GM10266 (cell line): ENCODE data around the gene S100A7.
"Not testable (repeated sequence)": the region's sequence is repeated elsewhere in the genome, so short reads cannot be mapped to it uniquely, and the experiment has no call there.

Experiments
- DNase-seq: peaks from one replicate; pipeline ENCODE4 v3.0.0; 2012; ENCODE audit errors: extremely low spot score
- CTCF ChIP-seq: IDR thresholded peaks from 2 replicates; pipeline ENCODE4 v1.5.1; 2012; ENCODE audit warnings: mild to moderate bottlenecking, low read depth; ENCODE audit not compliant: control insufficient read depth, insufficient read depth; ENCODE audit errors: missing control alignments

The S100A7 gene

DNA sequence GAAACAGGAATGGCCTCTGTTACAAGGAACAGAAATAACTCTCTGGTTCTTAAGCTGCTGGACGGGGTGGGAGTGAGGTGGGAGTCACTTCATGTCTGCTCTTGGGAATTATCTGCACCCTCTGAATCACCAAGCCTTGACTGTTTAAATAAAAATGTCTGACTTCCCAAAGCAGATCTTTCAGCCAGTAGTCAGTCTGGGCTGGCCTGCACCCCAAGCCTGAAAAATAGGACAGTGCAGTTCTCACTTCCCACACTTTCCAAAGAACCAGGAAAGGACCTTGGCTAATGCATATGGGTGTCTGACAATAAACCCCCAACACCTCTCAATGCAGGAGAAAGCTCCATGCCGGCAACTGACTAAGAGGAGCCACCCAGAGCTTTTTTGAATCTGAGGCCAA is 796 bp downstream of the S100A7 start:
- DNase-seq, result no peak
- TF ChIP-seq CTCF, result no peak

DNA sequence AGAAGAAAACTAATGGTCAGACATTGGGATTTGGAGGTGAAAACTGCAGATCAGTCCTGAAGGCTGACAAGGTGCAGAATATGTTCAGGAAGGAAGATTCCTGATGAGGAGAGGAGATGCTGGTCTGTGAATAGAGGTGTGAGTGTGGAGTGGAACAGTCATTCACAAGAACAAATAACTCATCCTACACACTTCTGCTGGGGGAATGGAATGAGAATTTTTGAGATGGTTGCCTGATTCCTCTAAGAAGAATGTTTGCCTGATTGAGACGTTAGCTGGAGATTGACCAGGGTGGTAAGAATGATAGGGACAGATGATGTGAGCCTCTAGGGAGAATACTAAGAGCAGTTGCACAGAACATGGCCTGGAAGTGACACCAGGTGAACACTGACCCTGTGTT is 4.1 kb downstream of the S100A7 start:
- no peak for DNase-seq
- TF ChIP-seq CTCF, result no peak

- DNase-seq, result not testable (repeated sequence)
Measured at GRCh38 chr1:153448851-153449250, 11.6 kb downstream of the S100A7 start.

DNA sequence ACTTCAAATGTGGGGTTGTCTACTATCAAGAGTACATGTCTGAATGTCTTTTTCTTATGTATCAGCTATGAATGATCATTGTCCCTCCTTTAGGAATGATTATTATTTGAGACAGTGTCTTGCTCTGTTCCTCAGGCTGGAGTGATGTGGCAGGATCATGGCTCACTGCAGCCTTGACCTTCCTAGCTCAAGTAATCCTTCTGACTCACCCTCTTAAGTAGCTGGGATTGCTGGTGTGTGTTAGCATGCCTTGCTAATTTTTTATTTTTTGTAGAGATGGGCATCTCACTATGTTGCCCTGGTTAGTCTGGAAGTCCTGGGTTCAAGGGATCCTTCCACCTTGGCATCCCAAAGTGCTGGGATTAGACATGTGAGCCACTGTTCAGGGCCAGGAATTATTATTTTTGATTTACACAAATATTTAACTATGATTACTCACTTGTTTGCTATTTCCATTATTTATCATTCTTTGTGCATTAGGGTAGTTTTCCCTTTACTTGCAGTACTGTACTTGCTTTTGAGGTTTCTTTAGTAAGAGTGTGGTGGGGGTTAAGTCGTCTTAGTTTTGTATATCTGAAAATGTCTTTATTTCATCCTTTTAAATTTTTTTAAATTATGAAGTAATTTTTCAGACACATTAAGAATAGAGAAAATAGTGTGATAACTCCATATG is 12.8 kb downstream of the S100A7 start:
- no peak for DNase-seq
- TF ChIP-seq CTCF, result no peak

DNA sequence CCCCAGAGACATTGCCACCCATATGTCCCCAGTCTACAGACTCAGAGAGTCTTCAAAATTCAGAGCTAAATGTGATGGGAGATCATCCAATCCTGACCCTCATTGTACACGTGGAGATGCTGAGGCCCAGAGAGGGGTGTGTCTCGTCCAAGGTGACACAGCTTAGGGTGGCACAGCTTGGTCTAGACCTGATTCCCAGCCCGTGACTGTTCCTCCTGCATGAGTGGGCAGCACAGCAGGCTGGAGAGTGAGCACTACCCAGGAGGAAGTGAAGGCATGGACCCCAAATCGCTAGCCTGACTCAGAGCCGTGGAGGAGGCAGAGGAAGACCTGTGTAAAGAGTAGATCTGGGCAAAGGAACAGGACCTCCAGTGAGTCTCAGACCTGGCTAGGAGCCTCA is 16.4 kb downstream of the S100A7 start:
- TF ChIP-seq CTCF, result no peak
- no peak for DNase-seq

DNA sequence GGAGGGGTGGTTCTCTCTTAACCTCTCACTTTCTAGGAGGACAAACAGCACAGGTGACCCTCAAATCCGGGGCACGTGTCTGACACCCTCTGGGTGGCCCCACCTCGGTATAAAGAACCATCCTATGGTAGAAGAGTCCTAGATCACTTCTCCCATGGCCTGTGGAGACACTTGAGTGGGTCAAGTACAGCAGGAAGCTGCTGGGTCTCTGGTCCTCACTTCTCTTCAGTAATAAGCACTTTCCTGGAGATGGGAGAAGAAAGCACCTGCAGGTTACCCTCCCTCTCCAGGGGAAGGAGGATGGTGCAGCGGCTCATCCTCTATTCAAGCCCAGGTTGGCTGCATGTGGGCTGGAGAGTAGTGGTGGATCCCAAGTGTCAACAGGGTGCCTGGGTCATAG is 17.0 kb downstream of the S100A7 start:
- TF ChIP-seq CTCF, result no peak

DNA sequence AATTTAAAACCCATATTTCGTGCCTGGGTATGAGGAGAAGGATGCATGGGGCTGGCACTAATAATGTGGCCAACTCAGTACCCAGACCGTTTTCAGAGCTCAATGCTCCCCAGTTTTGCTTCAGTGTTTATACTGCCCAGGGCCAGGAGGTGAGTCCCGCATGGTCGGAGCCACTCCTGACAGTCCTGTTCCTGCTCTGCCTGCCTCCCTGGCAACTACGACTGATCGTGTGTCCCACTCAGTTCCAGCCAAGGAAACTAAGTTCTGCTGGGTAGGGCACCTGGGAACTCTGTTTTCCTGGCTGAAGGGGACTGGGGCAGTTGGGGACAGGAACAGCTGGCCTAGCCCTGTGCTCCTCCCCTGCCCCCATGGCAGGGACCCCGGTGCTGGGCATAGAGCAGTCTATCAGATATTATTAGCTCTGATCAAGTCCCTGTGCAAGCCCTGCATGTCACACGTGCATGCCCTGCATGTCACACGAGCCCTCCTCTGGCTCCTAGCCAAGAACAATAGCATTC is 19.2 kb downstream of the S100A7 start:
- DNase-seq, result no peak
- no peak for TF ChIP-seq CTCF

More for the DNA sequence above, 17.0 kb downstream of the S100A7 start:
- no peak for DNase-seq

GRCh38 chr1:153439273-153439672 is 21.2 kb downstream of the S100A7 start:
- no peak for TF ChIP-seq CTCF
- DNase-seq, result no peak
